Measurements from ENCODE around the gene NDUFB2.
"Not testable (repeated sequence)": the region's sequence is repeated elsewhere in the genome, so short reads cannot be mapped to it uniquely, and the experiment has no call there.

The NDUFB2 gene

DNA sequence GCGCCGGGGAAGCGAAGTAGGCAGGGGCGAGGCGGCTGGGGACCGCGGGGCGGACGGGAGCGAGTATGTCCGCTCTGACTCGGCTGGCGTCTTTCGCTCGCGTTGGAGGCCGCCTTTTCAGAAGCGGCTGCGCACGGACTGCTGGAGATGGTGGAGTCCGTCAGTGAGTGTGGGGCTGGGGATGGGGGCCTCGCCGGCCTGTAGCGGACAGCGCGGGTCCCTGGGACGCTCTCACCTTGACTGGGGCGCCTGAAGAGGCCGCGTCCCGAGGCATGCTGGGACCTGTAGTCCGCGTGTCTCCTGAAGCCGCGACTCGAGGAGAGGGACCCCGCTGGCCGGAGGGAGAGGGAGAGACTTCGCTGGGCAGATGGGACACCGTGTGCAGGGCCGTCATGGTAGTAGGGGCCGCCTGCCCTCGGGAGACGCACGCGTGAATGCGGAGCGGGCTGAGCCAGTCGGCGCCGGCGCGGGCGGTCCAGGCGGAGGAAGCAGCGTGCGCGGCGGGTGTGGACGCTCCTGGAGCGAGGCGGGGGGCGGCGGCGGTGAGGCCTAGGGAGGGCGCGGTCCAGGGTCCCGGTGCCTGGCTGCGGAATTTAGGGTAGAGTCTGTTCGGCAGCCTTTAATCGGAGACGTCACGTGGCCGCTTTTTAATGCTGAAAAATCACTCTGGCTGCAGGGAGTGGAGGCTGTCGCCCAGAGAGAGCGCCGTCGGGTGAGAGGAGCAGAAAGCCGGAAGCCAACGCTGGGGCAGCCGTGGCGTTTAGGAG lies at the start of gene NDUFB2:
NDUFB2 (plus strand) TSS at position 29 of the 767 bp plus-strand sequence; CDS start at position 66, 37 bp downstream.
- peak; percentile 52 to 96 for DNase-seq

DNA sequence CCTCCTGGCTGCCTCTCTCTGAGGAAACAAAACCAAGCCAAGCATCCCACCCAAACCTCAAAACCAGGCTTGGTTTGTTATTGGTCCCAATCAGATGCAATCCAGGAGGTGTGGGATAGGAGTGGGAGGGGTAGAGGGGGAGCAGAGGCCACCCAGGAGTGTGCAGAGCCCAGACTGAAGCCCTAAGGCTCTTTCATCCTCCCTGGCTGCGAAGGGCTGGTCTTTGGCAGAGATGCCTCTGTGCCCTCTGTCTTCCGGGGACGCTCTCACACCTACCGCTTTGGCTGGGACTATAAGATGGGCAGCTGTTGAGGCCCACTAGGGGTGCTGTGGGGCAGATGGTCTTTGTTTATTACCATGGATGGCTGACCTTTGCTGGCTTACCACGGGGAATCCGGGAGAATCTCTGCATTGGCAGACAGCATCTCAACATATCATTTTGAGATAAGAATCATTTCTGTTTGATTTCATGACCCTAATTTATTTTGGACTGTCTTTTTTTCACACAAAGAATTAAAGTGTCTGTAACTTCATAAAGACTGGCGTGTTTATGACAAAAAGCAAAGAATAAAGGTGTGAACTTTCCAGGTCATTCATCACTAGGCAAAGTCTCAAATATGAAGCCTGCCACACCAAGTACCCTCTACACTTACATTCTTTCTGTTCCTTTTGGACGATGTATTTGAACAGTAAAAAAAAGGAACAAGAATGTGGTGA lies 49.4 kb upstream of the NDUFB2 start:
- DNase-seq, result peak in 1 of 2 experiments; percentile 8

GRCh38 chr7:140649556-140650205 lies 46.8 kb upstream of the NDUFB2 start:
- no peak for DNase-seq

DNA sequence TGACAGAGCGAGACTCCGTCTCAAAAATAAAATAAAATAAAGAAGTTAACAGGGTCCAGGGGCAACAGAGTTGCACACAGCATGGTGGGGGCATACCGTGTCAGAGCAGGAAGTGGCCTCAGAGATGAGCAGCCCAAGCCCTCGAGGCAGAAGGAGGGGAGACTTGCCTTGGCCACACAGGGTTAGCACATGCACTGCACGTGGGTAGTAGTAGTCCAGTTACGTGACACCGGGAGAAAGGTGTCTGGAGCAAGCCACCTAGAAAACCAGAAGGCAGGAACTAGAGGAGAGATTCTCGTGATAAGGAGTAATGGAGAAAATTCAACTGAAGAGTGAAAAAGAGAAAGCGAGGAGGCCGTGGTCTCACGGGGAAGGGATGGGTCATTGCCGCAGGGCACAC lies 46.1 kb upstream of the NDUFB2 start:
- no peak for DNase-seq

- DNase-seq, result no peak
These were observed 43.0 kb upstream of the NDUFB2 start for GRCh38 chr7:140653319-140654108.

DNA sequence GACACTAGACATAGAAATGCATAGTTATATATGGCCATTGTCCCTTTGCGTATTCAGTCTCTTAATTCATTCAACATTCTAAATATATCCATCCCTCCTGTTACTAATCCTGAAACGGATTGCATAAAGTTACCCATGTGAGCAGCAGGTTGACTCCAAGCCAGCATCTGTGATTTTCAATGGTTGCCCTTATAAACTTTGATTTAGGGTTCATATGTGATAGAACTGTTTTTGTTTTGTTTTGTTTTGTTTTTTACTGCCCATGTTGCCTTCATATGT lies 42.5 kb upstream of the NDUFB2 start:
- DNase-seq, result no peak

GRCh38 chr7:140654661-140655060 lies 41.8 kb upstream of the NDUFB2 start:
- DNase-seq, result no peak

DNA sequence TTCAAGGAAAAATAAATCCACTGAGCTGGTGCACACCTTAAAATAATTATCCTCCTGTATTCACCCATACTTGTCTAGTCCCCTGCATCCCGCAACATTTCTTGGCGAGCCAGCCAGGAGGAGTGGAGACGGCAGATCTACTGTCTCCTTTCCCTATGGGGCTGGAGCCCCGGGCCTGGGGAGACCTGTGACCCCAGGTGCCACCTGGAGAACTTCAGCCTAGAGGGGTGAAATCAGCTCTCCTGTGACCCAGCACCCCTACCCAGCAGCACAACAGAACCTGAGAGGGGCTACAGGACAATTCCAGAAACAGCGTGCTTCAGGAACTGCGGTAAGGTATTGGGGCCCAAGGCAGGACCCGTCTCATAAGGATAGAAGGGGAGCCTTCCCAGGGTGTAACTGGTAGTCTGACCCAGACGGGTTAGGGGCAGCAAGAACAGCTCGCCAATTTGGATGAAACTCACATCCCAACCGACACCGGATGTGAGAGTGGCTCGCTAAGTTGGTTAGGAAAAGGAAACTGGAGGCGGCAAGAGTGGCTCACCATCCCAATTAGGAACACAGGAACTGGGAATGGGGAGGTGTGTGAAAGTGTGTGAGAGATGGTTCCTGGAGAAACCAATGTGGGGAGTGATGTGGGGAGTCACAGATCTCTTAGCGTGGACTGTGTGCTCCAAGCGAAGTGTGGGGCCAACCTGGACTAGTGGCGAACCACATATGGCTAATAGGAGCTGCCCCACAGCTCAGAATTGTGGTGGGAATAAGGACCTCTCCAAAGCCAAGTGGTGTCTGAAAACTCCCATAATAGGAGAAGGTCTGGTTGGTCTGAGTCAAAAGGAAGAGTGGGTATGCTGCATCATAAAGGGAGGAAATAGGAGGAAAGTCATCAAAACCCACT lies 40.7 kb upstream of the NDUFB2 start:
- DNase-seq, result no peak

DNA sequence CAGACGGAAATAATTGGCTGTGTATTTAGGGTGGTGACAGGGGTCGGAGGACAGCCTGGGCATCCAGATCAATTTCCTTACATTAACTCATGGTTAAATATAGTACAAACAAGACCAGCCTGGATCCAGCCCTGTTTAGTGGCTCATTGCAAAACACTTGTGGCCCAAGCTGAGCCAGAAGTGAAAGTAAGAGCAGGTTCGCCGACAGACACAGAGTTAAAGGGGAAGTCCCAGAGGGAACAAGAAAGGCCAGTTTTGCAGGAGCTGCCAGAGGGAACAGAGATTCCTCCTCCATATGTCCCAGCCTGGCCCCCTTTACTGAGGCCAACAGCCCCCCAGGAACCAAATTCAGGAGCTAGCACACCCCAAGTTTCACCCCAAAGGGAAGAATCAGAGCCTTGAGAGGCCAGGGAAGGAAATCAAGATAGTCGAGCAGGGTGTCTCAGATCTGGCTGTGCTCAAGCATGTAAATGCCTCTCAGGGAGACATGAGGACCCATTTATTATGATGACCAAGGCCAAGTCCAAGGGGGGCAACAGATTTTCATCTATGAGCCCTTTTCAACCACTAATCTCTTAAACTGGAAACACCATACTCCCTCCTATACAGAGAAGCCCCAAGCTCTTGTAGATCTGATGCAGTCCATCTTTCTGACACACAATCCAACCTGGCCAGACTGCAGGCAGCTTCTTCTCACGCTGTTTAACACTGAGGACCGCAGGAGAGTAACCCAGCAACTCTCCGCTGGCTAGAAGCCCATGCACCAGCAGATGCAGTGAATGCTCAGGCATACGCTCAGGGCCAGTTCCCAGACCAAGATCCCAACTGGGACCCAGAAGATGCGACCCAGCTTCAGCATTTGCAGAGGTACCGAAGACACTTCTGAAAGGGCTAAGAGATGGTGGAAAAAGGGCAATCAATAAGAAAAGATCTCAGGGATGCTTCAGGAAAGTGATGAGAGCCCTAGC lies 39.7 kb upstream of the NDUFB2 start:
- peak; percentile 13 to 27 for DNase-seq

DNA sequence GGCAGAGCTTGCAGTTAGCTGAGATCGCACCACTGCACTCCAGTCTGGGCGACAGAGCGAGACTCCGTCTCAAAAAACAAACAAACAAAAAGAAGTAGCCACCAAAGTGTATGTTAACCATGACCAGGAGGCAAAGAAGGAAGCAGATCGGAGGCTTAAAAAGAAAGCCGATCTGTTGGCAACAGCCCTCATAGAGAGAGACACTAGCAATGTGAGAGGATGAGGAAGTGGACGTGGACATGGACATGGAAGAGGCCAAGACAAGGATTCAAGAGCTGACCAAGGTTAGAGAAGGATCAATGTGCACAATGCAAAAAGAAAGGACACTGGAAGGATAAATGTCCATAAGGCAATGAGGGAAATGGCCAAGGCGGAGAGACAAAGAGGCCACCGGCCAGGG lies 38.6 kb upstream of the NDUFB2 start:
- no peak for DNase-seq

- no peak for DNase-seq
These were observed 36.7 kb upstream of the NDUFB2 start for GRCh38 chr7:140659856-140660255.

GRCh38 chr7:140661124-140661523 lies 35.4 kb upstream of the NDUFB2 start:
- DNase-seq, result no peak

- not testable (repeated sequence) for DNase-seq
These were observed 33.6 kb upstream of the NDUFB2 start for GRCh38 chr7:140662938-140663337.

- no peak for DNase-seq
These were observed 29.0 kb upstream of the NDUFB2 start for GRCh38 chr7:140667476-140667875.

GRCh38 chr7:140668641-140669040 lies 27.9 kb upstream of the NDUFB2 start:
- no peak for DNase-seq

GRCh38 chr7:140669352-140669751 lies 27.2 kb upstream of the NDUFB2 start:
- DNase-seq, result no peak

DNA sequence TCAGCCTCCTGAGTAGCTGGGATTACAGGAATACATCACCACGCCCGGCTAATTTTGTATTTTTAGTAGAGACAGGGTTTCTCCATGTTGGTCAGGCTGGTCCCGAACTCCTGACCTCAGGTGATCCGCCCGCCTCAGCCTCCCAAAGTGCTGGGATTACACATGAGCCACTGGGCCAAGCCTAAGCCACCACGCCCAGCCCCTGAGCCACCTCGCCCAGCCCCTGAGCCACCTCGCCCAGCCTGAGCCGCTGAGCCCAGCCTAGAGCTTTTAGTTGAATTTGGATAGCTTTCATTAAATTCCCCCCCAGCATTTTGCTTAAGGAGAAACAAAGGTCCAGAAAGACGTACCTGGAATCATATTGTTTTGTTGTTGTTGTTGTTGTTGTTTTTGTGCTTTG lies 26.6 kb upstream of the NDUFB2 start:
- not testable (repeated sequence) for DNase-seq

GRCh38 chr7:140670343-140670935 lies 26.1 kb upstream of the NDUFB2 start:
- no peak for DNase-seq

DNA sequence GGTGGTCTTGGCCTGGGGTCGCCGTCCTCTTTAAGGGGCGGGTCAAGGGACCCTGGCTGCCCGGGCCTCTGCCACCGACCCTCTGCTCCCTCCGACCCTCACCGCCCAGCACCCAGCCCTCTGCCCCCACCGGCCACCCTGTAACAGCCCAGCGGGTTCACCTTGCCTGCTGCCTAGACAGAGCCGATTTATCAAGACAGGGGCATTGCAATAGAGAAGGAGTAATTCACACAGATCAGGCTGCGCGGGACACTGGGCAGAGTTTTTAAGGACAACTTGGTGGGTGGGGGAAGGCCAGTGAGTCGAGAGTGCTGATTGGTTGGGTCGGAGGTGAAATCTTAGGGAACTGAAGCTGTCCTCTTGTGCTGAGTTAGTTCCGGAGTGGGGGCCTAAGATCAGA lies 24.5 kb upstream of the NDUFB2 start:
- no peak for DNase-seq

DNA sequence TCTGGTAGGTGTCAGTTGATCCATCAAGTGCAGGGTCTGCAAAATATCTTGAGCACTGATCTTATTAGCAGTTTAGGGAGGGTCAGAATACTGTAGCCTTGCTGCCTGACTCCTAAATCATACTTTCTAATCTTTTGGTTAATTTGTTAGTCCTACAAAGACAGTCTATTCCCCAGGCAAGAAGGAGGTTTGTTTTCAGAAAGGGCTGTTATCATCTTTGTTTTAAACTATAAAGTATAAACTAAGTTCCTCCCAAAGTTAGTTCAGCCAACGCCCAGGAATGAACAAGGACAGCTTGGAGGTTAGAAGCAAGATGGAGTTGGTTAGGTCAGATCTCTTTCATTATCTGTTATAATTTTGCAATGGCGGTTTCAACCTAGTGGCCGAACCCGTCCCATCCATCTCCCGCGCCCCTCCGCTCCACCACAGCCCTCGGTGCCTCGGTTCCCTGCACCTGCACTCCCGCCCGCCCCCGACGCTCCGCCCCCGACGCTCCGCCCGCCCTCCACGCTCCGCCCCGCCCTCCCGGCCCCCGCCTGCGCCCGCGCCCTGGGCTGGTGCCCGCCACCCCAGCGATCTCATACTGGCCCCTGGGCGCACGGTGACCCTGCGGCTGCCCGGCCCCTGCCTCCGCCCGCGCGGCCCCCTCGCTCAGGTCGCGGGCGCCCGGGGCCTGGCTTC lies 24.0 kb upstream of the NDUFB2 start, which contains the start of gene ADCK2:
ADCK2 (plus strand) TSS at position 564 of the 681 bp plus-strand sequence. CDS start 386 bp downstream, outside the sequence.
- peak; percentile 52 to 68 for DNase-seq
